Erythroblast (primary cell): ENCODE results near the gene TVP23A.

ENCODE experiments used
- GATA1 ChIP-seq: IDR thresholded peaks from 2 replicates; pipeline ENCODE4 v1.6.1; 2011; ENCODE audit warnings: low read depth, mild to moderate bottlenecking, control low read depth, low read length, moderate library complexity
- POLR2A ChIP-seq: IDR thresholded peaks from 2 replicates; pipeline ENCODE4 v1.6.1; 2011; ENCODE audit warnings: mild to moderate bottlenecking, low read length

DNA sequence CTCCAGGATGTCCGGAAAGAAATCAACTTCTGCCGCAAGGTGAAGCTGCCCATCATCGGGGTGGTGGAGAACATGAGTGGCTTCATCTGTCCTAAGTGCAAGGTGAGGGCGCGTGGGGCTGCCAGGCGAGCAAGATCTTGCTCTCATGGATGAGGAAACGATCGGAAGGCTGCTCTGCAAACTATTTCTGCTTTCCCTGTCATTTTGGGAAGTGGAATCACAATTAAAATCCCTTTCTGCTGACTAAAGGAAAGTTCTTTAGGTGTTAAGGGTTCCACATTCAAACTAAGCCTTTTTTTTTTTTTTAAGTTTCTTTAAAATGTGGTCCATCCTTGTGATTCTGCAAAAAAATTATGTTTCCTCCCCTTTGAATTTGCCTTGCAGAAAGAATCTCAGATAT, 57.2 kb downstream of the TVP23A start:
- TF ChIP-seq POLR2A: no peak
- no peak for TF ChIP-seq GATA1
